Measurements from ENCODE around the gene RUBCN.
"Not testable (repeated sequence)": the region's sequence is repeated elsewhere in the genome, so short reads cannot be mapped to it uniquely, and the experiment has no call there.

RUBCN gene

DNA sequence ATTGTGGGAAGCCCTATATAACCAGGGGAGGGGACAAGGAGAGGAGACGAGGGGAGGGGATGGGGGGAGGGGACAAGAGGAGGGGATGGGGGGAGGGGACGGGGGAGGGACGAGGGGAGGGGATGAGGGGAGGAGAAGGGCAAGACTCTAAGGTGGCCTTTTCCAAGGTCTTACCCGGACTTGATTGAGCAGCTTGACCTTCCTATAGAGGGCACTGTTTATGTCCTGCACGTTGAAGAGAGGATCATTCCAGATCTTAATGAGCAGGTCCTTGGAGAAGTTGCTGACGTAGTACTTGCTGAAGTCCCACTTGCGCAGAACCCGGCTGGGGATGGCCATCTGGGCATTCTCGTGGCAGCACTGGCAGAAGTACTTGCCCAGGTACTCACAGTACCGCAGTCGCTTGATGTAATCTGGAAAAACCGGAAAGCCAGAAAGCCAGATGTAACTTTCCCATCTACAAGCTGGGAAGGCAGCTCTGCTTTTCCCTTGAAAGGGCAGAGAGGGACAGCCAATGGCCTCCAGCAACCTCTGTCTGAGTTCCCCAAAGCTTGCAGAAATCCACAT, 55.7 kb downstream of the RUBCN start:
- DNase-seq: no peak

- no peak for DNase-seq
These were observed 60.8 kb downstream of the RUBCN start for GRCh38 chr3:197675951-197676350.

DNA sequence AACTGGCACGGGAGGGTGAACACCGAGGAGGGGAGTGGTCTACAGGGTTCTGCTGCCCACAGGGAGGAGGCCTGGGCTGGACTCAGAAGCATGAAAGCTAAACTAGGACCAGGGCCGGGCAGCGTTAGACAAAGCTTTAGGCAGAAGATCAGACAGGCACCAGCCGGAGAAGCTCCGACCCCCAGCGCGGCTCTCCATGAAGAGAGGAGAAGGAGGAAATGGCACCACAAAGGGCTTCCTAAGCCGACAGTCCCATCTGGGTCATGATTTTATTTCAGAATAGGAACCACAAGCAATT, 61.2 kb downstream of the RUBCN start:
- DNase-seq: no peak

DNA sequence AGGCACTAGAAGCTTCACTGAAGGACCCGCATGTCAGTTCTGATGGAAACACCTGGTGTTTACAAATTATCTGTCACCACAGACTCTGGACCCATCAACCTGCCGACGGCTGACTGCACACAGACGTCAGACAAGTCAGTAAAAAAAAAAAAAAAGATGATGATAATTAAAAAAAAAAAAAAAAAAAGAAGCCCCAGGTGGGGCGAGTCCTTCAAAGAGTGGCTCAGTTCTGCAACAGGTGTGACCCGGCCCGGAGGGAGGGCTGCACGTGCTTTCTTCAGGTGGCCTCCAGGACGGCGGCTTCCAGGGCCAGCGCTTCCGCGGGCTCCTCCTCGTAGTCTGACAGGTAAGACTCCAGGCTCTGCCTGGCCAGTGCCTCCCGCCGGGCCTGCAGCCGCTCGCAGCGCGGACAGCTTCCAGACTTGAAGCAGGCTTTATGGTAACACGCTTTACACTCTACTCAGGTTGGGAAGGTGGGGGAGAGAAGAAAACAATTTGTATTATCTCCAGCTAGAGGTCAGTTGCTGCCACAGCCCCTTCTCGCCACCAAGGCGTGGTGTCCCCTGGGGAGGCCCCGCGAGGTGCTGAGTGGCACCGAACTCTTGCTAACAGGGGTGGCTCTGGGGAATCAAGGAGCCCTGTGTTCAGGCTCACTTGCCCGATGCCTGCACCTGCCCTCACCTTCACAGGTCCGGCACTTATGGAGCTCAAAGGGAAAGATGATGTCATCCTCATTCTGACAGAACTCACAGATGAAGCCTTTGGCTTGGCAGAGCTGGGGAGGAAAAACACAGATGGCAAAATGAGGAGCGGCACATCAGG, 61.8 kb downstream of the RUBCN start:
- DNase-seq: no peak

DNA sequence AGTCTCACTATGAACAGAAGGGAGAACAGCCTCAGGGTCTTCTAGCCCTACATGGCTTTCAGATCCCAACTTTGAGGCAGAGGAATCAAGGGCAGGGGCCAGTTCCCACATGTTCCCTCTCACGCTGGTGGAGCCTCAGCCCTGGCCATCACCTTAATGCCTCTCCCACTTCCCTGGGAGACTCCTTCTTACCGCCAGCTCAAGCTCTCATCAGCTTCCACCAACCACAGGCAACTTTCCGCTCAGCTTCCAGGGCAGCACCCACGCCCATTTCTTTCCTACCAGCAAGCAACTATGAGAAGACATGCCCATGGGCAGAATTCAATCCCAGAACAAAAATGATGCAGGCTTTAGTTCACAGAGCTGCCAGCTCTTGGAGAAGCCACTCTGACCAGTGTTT, 63.5 kb downstream of the RUBCN start:
- no peak for DNase-seq

GRCh38 chr3:197670361-197670760, 66.3 kb downstream of the RUBCN start:
- DNase-seq: no peak

GRCh38 chr3:197667968-197668367, 68.7 kb downstream of the RUBCN start:
- DNase-seq: no peak

DNA sequence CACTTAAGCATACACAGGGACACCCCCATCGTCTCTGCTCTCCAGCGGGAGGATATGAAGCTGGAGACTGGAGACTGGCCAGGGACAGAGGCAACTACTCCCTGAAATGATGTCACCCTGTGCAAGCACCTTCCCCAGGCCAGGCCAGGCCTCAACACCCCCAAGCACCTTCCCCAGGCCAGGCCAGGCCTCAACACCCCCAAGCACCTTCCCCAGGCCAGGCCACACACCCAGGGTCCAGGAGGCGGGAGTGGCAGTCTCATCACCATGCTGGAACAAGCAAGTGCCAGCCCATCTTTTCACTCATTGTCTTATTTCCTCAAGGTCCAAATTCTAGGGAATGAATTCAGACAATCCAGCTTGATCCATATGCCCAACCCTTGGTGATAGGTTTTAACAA, 69.4 kb downstream of the RUBCN start:
- DNase-seq: not testable (repeated sequence)

DNA sequence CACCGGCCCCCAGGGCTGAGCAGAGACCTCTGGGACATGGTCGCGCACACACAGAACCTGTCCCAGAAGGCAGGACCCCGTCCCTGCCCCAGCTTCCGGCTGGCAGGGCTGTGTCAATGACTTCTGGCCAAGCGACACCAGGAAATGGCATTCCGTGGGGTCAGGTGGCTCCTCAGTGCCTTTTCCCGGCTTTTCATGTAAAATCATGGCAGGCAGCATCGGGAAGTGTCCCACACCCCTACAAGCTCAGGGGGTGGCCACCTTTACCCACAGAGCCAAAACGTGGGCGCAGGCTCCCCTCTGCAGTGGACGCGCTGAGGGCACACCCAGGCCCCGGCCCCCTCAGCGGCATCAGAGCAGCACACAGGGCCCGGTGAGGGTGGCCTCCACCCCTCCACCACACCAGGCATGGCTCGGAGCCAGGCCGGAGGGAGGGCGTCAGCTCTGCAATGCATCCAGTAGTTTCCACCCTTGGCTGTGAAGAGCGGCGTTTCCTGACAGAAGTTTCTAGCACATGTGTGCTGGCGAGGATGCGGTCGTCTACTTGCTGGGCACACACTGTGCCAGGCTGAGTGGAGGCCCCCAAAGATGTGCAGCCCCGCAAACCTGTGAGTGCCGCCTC, 70.4 kb downstream of the RUBCN start:
- DNase-seq: not testable (repeated sequence)

GRCh38 chr3:197665549-197665948, 71.2 kb downstream of the RUBCN start:
- DNase-seq: not testable (repeated sequence)

- not testable (repeated sequence) for DNase-seq
These were observed 71.6 kb downstream of the RUBCN start for GRCh38 chr3:197665142-197665491.

DNA sequence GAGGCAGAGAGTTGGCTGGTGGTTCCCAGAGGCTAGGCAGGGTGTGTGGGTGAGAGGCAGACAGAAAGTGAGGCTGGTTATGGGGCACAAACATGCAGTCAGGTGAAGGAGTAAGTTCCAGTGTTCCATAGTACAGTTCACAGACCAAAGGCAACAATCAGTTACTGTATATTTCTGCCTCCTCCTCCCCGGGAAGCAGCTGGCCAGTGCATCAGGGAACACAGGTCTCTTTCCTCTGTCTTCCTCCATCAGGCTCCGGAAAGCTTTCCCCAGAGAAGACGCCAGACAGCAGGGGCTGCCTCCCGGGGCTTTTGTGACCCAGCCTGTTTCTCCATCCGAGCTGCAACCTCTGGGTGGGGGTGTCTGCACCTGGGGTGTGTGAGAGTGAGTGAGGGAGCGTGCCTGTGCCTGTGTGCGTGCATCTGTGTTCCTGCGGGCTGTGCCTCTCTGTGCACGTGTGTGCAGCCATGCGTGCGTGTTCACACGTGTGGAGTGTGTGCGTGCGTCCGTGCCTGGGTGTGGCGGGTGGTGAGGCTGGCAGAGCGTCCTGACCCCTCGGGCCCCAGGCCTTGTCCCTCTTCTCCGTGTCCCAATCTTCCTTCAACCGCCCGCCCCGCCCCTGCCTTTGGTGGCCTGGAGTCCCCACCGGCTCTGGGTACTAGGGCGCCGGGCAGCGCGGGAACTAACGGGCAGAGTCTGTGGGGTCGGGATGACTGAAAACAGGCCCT, 72.1 kb downstream of the RUBCN start:
- not testable (repeated sequence) for DNase-seq

DNA sequence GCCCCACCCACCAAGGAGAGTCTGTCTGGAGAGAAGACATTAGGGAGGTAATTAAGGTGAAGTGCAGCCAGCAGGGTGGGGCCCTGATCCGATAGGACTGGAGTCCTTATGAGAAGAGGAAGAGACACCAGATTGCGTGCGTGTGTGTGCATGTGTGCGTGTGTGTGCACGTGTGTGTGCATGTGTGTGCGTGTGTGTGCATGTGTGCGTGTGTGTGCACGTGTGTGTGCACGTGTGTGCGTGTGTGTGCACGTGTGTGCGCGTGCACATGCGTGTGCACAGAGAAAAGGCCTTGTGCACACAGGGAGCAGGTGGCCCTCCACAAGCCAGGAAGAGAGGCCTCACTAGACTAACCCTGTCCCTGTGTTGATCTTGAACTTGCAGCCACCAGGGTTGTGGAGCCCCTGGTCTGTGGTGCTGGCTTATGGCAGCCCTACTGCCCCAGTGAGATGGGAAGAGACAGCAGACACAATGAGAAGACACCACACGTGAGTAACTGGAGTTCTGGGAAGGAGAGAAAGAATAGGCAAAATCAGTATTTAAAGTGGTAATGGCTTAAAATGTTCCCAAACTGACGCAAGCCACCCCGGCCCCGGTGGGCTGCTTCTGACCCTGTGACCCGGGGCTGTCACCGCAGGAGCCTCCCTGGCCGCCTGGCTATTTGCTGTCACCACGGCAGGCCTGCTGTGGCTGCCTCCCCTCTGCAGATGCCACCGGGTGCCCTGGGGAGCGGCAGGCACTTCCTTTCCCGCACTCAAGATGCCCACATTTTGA, 73.2 kb downstream of the RUBCN start:
- DNase-seq: not testable (repeated sequence)

DNA sequence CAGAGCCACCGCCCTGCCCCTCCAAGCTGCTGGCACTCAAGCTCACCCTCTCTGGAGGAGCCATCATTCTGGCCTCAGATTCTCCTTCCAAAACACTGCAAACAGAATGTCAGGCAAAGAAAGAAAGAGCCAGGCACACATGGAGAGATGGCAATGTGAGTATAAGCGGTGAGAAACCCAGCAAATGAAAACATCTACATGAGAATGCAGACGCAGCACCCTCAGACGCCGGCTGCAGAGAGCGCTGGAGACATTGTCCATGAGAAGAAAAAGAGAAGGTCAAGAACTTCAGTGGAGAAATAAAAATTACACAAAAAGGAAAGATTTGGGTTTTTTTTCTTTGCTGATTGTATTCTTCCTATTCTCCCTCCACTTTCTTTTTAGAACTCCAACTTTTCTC, 74.4 kb downstream of the RUBCN start:
- not testable (repeated sequence) for DNase-seq

GRCh38 chr3:197661874-197662273, 74.8 kb downstream of the RUBCN start:
- DNase-seq: not testable (repeated sequence)

DNA sequence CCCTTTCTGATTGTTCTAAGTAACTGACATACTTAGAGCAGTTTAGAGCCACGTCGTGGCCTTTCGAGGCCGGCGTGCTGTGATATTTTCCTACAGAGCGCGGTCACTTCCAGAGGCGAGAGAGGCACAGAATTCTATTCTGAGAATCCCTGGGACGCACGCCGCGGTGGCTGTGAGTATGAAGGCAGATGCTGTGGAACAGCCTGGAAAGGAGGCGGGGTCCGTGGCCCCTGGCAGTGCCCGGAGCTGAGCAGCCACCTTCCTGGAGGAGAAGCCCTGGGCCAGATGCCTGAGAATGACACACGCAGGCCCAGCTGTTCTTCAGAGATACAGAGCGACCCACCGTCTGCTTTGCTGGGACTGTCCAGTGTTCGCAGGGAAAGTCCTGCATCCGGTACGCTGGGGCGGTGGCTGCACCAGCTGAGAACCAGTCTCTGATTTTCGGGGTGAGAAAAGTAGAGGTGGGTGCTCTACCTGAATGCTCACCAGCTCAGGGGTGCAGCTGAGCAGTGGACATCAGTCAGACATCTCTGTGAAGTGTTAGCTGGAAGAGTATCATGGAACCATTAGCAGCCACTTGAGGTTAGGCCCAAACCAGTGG, 75.4 kb downstream of the RUBCN start:
- not testable (repeated sequence) for DNase-seq

- DNase-seq: not testable (repeated sequence)
These were observed 77.0 kb downstream of the RUBCN start for GRCh38 chr3:197659701-197660100.

DNA sequence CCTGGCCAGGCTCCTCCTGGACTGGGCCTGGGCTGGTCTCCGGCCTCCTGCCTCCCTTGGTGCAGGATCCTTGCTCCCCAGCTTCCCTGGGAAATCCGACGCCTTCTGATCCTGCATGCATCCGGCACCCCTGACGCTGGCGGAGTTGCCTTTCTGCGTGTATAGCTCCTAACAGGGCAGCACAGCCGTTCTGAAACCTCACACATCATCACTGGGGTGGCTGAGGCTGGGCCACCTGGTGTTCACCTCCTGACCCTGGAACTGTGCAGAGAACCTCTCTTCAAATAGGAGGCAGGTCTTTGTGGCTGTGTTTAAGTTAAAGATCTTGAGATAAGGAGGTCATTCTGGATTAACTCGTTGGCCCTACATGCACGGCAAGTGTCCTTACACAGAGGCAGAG, 77.6 kb downstream of the RUBCN start:
- not testable (repeated sequence) for DNase-seq

GRCh38 chr3:197658706-197659105, 78.0 kb downstream of the RUBCN start:
- not testable (repeated sequence) for DNase-seq

DNA sequence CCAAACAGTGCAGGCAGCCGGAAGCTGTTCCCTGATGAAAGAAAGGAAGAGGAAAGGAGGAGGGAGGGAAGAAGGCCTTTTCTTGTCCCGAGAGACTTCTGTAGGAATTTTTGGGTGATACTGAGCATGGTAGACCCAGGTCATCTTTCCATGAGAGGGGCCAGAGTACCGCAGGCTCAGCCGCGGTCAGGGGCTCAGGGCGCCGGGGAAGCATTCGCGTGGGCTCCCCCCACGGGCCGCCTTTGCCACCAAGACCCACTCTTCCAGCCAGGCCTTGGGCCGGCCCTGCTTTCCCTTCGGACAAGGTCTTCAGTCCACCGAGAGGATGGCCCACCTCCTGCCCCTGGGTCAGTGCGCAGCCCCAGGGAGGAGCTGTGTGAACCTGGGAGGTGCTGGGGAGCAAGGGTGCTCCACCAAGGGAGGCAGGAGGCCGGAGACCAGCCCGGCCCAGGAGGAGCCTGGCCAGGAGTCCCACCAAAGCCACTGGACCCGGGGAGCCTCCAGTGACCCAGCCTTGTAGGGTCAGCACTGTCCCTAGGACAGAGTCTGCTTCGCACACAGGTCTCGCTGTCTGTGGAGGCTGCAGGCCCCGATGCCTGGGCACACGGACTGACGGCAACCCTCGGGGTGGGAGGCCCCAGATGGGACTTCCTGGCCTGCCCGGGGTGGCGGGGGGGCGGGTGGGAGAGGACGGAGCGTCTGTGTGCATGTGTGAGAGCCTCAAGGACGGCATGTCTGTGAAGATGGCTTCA, 79.0 kb downstream of the RUBCN start:
- not testable (repeated sequence) for DNase-seq

- DNase-seq: not testable (repeated sequence)
These were observed 79.7 kb downstream of the RUBCN start for GRCh38 chr3:197656960-197657359.

DNA sequence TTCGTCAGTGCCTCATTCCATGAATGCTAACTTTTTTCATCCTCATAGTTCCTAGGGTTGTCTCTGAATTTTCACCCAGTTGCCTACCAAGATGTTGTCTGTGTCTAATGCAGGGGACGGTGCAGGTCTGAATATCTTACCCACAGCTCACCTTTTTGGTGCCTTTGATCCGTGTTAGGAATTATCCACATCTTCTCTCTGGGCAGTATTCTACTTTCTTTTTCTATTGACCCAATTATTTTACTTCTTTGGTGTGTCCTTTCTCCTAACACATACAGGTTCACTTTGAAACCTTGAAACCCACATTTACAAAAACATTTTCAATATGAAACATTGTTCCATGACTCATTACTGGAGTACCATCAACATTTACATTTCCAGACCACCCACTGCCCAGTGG, 80.6 kb downstream of the RUBCN start:
- DNase-seq: not testable (repeated sequence)
